Prostate gland (tissue), 2 donors: ENCODE data around the gene TNRC6C. TPM values are rescaled to one million over a fixed set of nuclear protein-coding genes. Genes with fewer than 3 reads are reported as not detected.
A peak's percentile ranks its signal among the peaks of the same experiment; 100 is the strongest.

Experiments used
- DNase-seq: peaks from one replicate; pipeline ENCODE4 v3.0.0-alpha.2; 2019; ENCODE audit warnings: low spot score
- H3K27ac ChIP-seq, 2 donors: fragments of 200-600 bp; sonication (generic); 2 replicates each; pipeline ENCODE4 v1.5.1; 2017 to 2019
- H3K27me3 ChIP-seq: fragments of 200-600 bp; sonication (generic); replicated peaks from 2 replicates; pipeline ENCODE4 v1.5.1; 2019; ENCODE audit not compliant: insufficient read depth
- H3K36me3 ChIP-seq, 2 donors: fragments of 200-600 bp; sonication (generic); 1 replicate in 1 of 2; 2 replicates in 1 of 2; pipeline versions ENCODE4 v1.5.1 to v1.8.1; 2017 to 2019
- H3K4me1 ChIP-seq: fragments of 200-600 bp; sonication (generic); replicated peaks from 2 replicates; pipeline ENCODE4 v1.5.1; 2019
- H3K4me3 ChIP-seq, 2 donors: fragments of 200-600 bp; sonication (generic); 2 replicates each; pipeline ENCODE4 v1.5.1; 2017 to 2019
- H3K9me3 ChIP-seq: fragments of 200-600 bp; sonication (generic); 2 replicates; pipeline ENCODE4 v1.5.1; 2017
- CTCF ChIP-seq, 4 experiments: fragments of 200-600 bp in 2 of 4; fragments of 450-650 bp in 2 of 4; sonication (generic) in 2 of 4; IDR thresholded peaks; 1 replicate in 3 of 4; 2 replicates in 1 of 4; pipeline ENCODE4 v1.5.1; 2016 to 2019; ENCODE audit warnings: antibody characterized with exemption in 4 of 4, mild to moderate bottlenecking in 2 of 4, moderate library complexity in 2 of 4
- POLR2A ChIP-seq: fragments of 450-650 bp; IDR thresholded peaks from one replicate; pipeline ENCODE4 v1.6.1; 2016; ENCODE audit warnings: antibody characterized with exemption, mild to moderate bottlenecking
- POLR2AphosphoS5 ChIP-seq: sonication (generic); formaldehyde crosslinking; IDR thresholded peaks from one replicate; pipeline ENCODE4 v1.6.1; 2017; ENCODE audit warnings: antibody characterized with exemption
- WGBS: methylation state at CpG from one replicate; pipeline ENCODE4 v1.1.5; 2018; 5-methylcytosine and 5-hydroxymethylcytosine counted together
- intact Hi-C: fragments of 100-400 bp; cut with DNase I; formaldehyde crosslinking; loops from one replicate; pipeline ENCODE4 v1.14.2; 2022
- total RNA-seq, 2 donors: library from RNA; depleted of rRNA; stranded (reverse); fragments of >200 nt; gene quantifications; one replicate each; pipeline ENCODE4 v1.1.0, GENCODE V29; 2016

The TNRC6C gene
- total RNA-seq, 2 donors from 2014 or later, result 15.5 to 29.7 TPM

- DNase-seq, result no peak
- no peaks in the 10 kb centered on the region for H3K27me3 ChIP-seq
- H3K4me3 ChIP-seq, result no peak overlapping the region
- H3K27ac ChIP-seq, result no peak overlapping the region
- TF ChIP-seq CTCF (IDR thresholded peaks at IDR 0.05), result no peak
- TF ChIP-seq POLR2AphosphoS5, result no peak
- TF ChIP-seq POLR2A, result no peak
- intact Hi-C loops, result no loop called here
- no peaks in the 10 kb centered on the region for H3K36me3 ChIP-seq
- H3K4me1 ChIP-seq, result peaks cover 12% of the 10 kb centered on the region
- WGBS, result 95% methylated on average over 5 of the region's 5 CpGs
- no peaks in the 10 kb centered on the region for H3K9me3 ChIP-seq
Measured at GRCh38 chr17:78123258-78123929, 164.9 kb downstream of the TNRC6C start.

GRCh38 chr17:78124081-78124835 is 165.8 kb downstream of the TNRC6C start:
- H3K9me3 ChIP-seq, result no peaks in the 10 kb centered on the region
- no peak for DNase-seq
- H3K4me3 ChIP-seq, result no peak overlapping the region
- no peak overlapping the region for H3K27ac ChIP-seq
- intact Hi-C loops, result no loop called here
- no peaks in the 10 kb centered on the region for H3K27me3 ChIP-seq
- H3K4me1 ChIP-seq, result peaks cover 12% of the 10 kb centered on the region
- H3K36me3 ChIP-seq, result no peaks in the 10 kb centered on the region
- TF ChIP-seq POLR2AphosphoS5 (no peak), CTCF (IDR thresholded peaks at IDR 0.05) (no peak), POLR2A (no peak)
- WGBS, result 85% methylated on average over 29 of the region's 30 CpGs

- Histone ChIP-seq H3K4me3 (no peak overlapping the region), H3K9me3 (no peaks in the 10 kb centered on the region), H3K36me3 (no peaks in the 10 kb centered on the region), H3K4me1 (peaks cover 12% of the 10 kb centered on the region), H3K27ac (peak overlapping the region in 1 of 2 donors; percentile 38), H3K27me3 (no peaks in the 10 kb centered on the region)
- no peak for DNase-seq
- WGBS, result 86% methylated on average over 8 of the region's 12 CpGs
- TF ChIP-seq POLR2AphosphoS5 (no peak), POLR2A (no peak), CTCF (IDR thresholded peaks at IDR 0.05) (no peak)
- intact Hi-C loops, result no loop called here
Measured at GRCh38 chr17:78124836-78125137, 166.3 kb downstream of the TNRC6C start.

GRCh38 chr17:78125138-78125913 is 166.8 kb downstream of the TNRC6C start:
- peak overlapping the region in 1 of 2 donors; percentile 38 for H3K27ac ChIP-seq
- H3K27me3 ChIP-seq, result no peaks in the 10 kb centered on the region
- H3K36me3 ChIP-seq, result no peaks in the 10 kb centered on the region
- TF ChIP-seq POLR2AphosphoS5 (no peak), POLR2A (no peak), CTCF (IDR thresholded peaks at IDR 0.05) (no peak)
- DNase-seq, result no peak
- no peak overlapping the region for H3K4me3 ChIP-seq
- WGBS, result 82% methylated on average over 33 of the region's 39 CpGs
- intact Hi-C loops, result no loop called here
- peaks cover 12% of the 10 kb centered on the region for H3K4me1 ChIP-seq
- H3K9me3 ChIP-seq, result no peaks in the 10 kb centered on the region
